Cortex of kidney (tissue), 1 donor: ENCODE results near the gene C7orf57.
"Not testable (repeated sequence)": the region's sequence is repeated elsewhere in the genome, so short reads cannot be mapped to it uniquely, and the experiment has no call there.

Source experiments
- DNase-seq: peaks from one replicate; lab custom pipeline; 2025; lab: John Stamatoyannopoulos, UW

The C7orf57 gene

DNA sequence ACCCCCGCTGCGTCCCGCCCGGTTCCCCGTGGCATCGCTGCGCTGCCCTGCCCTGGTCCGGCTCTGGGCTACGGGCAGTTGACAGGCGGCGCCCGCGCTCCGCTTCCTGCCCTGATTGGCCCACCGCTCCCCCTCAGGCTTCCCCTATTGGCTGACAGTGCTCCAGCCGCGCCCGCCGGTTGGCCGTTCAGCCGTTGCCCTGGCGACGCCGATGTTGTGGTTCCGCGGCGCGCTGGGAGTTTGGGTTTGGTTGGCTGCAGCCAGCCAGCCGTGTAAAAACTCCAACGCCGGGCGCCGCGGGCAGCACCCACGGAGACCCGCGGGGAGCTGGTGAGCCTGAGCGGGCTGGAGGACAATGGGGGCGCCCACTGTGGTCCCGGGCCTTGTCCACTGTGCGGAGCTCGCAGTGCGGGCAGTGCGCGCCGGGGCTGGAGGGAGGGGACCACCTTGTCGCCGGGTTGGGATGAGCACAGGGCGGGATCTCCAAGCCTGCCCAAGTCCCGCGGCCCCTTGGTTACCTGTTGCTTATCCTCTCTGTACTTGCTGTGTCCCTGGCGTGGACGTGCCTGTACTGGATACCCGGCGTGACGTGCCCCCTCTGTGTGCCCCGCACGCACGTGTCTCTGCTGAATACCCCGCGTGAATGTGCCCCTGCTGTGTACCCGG, at the start of gene C7orf57:
C7orf57 (plus strand) TSS at position 243 of the 666 bp plus-strand sequence. CDS start 766 bp downstream, outside the sequence.
- peak; percentile 18 for DNase-seq

DNA sequence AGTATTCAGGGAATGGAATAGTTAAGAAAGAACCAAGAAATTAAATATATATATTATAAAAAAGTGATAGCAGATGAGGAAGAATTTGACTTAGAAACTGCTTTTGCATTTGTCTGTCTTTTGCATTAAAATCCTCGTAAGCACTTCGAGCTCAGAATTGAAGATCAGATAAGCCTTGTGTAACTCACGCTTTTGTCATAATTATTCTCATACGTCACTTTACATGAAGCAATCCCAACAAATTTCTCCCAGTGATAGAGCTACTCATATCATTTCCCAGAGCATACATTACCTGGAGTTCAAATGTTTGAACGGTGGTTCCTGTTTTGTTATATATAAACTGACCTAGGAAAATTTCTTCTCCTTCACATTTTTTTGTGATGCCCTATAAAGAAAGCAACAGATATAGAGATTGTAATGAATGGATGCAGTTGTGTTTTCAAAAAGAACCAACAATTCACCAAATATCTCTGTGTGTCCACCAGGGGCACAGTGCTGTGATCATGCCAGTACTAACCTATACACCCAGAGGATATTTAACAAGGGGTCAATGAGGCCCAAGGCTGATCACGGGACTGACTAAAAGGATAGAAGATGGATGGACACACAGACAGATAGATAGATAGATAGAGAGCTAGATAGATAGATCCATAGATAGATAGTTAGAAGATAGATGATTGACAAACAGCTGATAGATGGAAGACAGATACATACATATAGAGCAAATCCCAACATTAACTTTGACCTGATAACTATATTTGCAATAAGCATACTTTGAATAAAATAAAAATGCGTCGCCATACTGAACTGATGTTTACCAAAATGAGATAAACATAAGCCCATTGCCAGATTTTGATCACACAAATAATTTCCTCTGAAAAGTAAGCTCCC, 46.6 kb upstream of the C7orf57 start:
- no peak for DNase-seq

DNA sequence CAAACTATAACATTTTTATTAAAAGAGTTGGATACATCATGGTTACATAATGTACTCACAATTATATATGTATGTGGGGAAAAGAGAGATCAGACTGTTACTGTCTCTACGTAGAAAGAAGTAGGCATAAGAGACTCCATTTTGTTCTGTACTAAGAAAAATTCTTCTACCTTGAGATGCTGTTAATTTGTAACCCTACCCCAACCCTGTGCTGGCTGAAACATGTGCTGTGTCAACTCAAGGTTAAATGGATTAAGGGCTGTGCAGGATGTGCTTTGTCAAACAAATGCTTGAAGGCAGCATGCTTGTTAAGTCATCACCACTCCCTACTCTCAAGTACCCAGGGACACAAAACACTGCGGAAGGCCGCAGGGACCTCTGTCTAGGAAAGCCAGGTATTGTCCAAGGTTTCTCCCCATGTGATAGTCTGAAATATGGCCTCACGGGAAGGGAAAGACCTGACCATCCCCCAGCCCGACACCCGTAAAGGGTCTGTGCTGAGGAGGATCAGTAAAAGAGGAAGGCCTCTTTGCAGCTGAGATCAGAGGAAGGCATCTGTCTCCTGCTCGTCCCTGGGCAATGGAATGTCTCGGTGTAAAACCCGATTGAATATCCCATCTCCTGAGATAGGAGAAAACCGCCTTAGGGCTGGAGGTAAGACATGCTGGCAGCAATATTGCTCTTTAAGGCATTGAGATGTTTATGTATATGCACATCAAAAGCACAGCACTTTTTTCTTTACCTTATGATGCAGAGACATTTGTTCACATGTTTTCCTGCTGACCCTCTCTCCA, 45.5 kb upstream of the C7orf57 start:
- DNase-seq = not testable (repeated sequence)

DNA sequence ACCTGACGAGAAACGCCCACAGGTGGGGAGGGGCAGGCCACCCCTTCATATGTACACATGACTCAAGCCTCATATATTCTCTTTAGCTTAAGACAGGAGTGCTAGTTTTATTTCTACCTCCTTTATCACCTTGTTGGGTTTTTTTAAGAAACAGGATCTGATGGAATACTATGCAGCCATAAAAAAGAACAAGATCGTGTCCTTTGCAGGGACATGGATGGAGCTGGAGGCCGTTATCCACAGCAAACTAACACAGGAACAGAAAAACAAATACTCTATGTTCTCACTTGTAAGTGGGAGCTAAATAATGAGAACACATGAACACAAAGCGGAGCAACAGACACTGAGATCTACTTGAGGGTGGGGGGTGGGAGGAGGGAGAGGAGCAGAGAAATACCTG, 44.8 kb upstream of the C7orf57 start:
- DNase-seq = no peak

DNA sequence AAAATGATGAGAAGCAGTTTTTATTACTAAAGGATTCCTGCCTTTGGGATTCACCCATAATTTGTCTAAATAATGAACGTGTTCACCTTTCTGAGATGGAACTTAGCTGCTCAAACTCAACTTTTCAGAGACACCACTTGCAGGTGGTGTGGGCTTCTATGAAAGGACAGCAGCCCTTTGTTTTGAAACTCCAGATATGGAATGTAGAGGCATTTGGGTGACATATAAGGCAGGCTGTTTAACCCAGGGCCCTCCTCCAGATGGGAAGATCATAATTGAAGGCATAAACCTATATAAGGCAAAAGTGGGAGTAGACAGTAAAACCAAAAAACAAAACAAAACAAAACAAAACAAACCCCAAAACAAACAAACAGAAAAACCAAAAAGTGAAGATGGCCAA, 44.1 kb upstream of the C7orf57 start:
- no peak for DNase-seq

DNA sequence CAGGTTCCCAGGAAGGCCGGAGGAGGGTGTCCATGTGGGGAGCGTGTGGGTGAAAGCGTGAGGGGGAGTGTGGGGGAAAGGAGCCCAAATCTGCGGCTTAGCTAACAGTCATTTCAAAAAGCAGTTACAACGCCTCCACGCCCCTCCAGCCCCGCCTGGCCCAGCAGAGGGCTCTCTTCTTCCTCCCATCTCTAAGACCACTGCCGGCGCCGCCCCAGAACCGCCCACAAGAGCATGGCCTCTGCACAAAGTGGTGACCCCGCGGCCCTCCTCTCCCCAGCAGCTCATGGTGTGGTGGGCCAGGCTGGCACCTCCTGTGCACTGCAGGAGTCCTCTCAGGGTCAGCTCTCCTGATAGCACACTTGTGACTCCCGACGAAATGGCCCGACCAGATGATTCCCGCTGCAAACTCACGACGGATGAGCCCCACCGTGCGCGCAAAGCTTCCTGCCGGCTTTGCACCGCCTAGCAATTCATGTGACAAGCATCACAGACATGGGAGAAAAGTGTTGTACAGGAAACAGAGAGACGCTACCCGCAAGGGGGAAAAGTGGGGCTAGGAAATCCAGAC, 43.5 kb upstream of the C7orf57 start:
- DNase-seq = no peak

DNA sequence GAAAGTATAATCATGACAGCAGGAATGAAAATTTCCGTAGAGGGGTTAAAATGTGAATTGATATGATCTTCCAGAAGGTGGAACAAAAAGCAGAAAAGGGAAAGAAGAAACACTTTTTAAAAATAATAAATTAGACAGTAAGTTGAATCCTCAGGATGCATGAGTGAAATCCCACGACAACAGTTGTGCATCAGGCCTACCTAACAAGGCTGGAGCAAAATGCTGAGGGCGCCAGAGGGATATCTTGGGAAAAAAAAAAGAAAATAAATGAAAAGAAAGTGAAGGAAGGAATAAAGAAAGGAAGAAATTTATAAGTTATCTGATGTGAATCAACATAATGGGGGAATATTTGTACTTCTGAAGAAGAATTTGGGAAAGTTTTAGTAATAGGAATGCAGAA, 42.9 kb upstream of the C7orf57 start:
- no peak for DNase-seq

DNA sequence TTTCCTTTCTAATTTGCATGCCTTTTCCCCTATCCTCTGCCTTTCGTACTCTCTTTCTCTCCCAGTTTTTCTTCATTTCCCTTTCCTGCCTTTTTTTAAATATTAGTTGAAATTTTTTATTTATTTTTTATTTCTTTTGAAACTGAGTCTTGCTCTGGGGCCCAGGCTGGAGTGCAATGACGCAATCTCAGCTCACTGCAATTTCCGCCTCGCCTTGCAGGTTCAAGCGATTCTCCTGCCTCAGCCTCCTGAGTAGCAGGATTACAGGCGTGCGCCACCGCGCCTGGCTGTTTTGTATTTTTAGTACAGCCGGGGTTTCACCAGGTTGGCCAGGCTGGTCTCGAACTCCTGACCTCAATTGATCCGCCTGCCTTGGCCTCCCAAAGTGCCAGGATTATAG, 35.9 kb upstream of the C7orf57 start:
- no peak for DNase-seq

DNA sequence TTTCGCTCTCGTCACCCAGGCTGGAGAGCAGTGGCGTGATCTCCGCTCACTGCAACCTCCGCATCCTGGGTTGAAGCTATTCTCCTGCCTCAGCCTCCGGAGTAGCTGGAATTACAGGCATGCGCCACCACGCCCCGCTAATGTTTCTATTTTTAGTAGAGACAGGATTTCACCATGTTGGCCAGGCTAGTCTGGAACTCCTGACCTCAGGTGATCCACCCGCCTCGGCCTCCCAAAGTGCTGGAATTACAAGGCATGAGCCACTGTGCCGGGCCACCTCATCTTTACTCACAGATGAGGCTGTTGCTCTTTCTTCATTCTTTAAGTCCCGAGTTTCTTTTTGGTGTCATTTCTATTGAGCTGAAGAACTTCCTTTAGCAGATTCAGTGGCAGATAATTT, 35.2 kb upstream of the C7orf57 start:
- DNase-seq = not testable (repeated sequence)

DNA sequence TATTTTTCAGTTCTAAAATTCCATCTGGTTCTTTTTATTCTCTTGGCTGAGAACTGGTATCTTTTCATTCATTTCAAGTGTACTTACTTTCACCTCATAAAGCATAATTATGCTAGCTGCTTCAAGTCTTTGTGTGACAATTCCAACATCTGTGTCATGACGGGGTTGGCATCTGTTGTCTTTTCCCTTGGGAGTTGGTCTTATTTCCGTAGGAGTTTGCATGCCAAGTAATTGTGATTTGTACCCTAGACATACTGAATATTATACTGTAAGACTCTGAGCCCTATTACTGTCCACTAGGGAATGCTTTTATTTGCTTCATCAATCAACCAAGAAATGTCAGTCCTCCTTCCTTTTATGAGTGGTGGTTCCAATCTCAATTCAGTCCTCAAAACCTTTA, 31.3 kb upstream of the C7orf57 start:
- DNase-seq = no peak

DNA sequence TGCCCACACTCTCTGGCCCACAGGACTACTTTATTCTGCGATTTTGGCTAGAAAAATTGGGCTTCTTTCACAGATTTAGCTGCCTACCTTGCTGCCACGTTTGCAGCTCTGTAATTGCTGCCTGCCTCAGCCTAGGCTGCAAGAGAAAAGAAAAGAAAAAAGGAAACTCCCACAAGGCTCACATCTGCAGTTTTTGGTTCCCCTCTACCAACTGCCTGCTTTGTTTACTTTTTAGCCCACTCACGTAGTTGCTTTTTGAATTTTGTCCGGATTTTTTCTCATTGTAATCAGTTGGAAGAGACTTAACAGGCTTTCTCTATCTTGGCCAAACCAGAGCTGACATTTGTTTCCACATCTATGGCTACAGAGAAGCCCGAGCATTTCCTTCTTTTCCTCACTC, 30.7 kb upstream of the C7orf57 start:
- no peak for DNase-seq

DNA sequence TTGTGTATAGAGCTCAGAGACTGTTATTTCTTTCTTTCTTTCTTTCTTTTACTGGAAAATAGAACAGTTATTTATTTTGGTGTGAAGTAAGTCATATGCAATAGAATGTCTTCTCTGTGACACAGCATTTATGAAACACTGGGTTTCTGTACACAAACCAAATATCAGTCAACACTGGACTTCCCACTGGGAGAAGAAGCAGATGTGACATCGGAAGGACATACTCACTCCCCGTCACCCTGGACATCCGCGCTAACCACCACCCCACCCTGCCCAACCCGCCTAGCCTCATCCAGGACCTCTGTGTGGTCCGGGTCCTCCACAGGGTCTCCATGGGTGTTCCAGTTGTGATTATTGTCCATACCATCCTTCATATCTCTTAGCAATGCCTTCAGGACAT, 28.5 kb upstream of the C7orf57 start:
- DNase-seq = no peak

DNA sequence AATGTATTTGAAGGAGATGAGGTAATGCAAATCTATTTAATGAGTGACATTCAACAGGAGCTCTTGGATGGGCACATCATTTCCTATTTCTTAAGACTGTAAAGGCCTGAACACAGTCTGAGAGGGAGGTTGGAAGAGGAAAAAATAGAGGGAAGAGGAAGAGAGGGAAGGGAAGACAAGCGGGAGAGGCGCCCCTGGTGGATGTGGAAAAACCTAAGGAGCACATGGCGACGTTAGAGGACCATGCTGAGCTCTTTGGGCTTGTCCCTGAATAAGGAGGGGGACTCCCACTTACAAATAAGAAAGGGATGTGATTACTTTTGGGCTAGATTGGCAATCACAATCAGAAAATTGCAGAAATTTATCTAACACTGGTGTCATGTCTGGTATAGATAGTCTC, 26.1 kb upstream of the C7orf57 start:
- no peak for DNase-seq

DNA sequence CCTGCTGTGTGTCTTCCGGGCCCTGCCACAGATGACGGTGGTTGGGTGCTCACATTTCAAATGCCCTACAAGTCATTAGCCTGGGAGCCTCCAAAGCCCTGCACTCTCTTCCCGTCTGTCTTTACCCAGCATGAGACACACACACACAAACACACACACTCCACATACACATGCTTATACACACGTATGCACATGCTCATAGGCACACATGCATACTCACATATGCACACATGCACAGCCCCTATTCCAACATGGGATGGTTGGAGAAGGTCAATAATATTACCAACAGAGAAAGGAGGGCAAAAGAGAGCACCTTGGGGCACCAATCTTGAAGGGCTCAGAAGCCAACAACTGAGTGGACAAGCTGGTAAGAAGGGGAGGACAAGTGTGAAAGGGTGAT, 25.4 kb upstream of the C7orf57 start:
- DNase-seq = no peak

DNA sequence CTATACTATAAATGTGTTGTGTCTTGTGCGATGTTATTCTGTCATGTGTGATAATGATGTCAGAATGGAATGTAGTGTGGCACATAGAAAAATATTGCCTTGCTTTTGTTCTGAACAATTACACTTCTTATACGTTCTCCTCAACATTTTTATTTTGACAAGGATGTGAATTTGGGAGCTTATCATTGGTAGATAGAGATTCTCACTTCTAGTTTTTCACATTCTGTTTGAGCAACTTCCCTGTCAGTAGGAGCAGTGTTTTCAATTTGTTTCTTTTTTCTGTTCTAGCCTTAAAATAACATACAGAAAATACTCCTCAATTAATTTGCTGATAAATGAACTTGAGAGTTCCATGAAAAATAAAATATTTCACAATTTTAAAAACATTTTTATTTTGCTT, 24.0 kb upstream of the C7orf57 start:
- DNase-seq = no peak

DNA sequence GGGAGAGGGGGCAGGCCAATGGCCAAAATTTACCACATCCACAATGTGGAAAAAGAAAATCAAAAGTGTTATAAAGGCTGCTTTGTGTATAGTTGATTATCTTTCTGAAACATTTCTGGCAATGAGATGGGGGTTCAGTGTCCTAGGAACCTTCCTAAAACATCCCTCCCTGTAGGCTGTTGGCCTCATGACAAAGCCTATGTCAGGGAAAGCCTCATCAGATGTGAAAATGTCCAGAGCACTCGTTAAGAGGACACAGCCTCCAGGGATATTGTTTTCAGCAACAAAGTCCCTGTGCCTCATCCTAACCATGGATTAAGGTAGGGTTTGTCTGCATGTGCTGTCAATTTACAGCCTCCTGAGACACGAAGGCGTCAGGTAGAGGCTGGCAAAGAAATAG, 23.4 kb upstream of the C7orf57 start:
- DNase-seq = no peak

DNA sequence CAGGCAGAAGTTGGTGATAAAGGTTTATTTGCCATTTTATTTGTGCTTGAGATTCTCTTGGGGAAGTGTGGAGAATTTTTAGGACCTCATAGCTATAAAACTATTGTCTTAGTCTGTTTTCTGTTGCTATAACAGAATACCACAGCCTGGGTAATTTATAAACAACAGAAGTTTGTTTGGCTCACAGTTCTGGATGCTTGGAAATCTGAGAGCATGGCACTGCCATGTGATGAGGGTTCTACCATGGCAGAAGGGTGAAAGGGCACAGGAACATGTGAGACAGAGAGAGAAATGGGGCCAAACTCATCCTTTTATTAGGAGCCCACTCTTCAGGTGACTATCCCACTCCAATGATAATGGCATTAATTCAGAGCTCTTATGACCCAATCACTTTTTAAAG, 18.7 kb upstream of the C7orf57 start:
- DNase-seq = no peak

DNA sequence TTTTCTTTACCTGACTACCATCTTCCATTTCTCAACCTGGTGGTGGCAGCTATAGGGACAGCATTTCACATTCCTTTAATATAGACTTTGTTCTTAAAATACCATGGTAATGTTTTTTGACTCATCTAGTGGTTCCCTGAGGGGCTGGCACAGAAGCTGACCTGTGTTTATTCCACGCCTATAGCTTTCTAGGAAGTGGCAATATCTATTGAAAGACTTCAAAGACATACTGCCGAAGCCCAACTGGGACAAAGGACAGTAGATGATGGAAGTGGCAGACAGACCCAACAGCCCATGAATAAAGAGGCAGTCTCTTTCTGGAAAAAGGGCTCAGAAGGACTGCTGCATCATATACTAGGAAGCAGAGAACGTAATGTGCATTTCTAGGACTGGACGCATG, 17.7 kb upstream of the C7orf57 start:
- no peak for DNase-seq

DNA sequence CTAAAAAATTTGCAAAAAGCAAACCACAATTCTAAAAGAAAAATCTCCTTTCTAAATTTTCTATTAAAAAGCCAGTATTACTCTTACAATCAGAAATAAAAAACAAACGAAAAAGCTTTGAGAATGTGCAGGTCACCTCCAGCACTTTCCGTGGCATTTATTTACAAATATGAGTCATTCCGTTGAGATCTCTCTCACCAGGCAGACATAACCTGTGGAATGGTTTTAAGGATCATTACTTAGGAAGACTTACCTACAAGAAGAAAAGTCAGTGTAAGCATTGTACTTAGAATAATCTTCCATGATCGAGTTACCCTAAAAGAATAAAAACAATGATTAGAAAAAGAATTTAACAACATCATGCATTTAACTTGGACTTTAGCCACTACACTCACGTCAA, 9.7 kb upstream of the C7orf57 start:
- no peak for DNase-seq

DNA sequence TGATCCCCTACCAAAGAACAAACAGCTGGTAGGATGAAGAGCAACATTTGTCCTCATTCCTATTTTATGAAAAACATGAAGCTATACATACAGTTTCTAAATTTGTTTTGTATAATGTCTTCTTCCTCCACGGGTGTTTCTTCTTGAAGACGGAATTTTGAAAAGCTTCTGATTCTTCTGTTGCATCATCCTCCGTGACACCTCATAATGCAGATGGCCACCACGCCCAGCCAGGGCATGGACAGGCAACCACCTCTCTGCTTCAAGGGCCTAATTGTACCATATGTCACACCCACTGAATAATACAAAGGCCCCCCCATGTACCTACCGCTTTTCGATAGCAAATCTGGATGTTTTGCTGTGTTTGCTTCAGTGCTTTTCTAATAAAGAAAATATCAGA, 6.4 kb upstream of the C7orf57 start, which contains the start of gene SUN3:
SUN3 (minus strand) TSS at position 170 of the 400 bp plus-strand sequence; CDS start at position 1, 169 bp downstream.
- no peak for DNase-seq

DNA sequence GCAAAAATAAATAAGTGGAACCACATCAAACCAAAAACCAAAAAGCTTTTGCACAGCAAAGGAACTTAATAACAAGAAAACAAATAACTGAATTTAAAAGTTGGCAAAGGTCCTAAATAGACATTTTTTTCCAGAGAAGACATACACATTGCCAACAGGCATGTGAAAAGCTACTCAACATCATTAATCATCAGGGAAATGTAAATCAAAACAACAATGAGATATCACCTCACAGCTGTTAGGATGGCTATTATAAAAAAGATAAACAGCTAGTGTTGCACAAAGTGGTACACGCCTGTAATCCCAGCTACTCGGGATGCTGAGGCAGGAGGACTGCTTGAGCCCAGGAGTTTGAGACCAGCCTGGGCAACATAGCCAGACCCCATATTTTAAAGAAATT, 4.2 kb upstream of the C7orf57 start:
- no peak for DNase-seq

DNA sequence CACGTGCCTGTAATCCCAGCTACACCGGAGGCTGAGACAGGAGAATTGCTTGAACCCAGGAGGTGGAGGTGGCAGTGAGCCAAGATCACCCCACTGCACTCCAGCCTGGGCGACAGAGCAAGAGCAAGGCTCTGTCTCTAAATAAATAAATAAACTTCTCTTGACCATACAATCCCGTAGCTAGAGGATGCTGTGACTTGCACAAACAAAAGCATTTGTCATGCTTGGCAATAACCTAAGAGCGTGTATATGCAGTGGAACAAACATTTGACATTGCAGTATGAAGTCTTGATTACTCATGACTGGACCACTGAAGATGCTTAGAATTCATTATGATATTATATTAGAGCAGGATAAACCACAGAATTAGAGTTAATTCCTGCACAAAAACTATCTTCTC, 1.4 kb upstream of the C7orf57 start:
- DNase-seq = no peak
